Keratinocyte (primary cell): ENCODE measurements around the gene HIGD1B. TPM values are rescaled to one million over a fixed set of nuclear protein-coding genes. Genes with fewer than 3 reads are reported as not detected.

Source experiments
- DNase-seq: peaks from one replicate; pipeline ENCODE4 v3.0.0-alpha.2; 2011; ENCODE audit warnings: low read depth, missing footprints, low spot score
- FAIRE-seq: peaks from 2 replicates; lab custom pipeline; 2011; peaks lifted over from hg19 to GRCh38; lab: Jason Lieb, UNC
- H2AFZ ChIP-seq: 2 replicates; pipeline ENCODE4 v1.6.0; 2012; ENCODE audit warnings: low read length, control low read depth, inconsistent platforms; ENCODE audit not compliant: control insufficient read depth
- H3K27ac ChIP-seq: 2 replicates; pipeline ENCODE4 v1.5.1; 2011; ENCODE audit warnings: low read length; ENCODE audit not compliant: control insufficient read depth, insufficient read depth
- H3K27me3 ChIP-seq: 3 replicates; pipeline ENCODE4 v1.6.0; 2011; ENCODE audit warnings: low read length; ENCODE audit not compliant: control insufficient read depth, insufficient read depth; ENCODE audit errors: extremely low read depth
- H3K36me3 ChIP-seq, 2 experiments: 2 replicates in 1 of 2; 3 replicates in 1 of 2; pipeline ENCODE4 v1.5.1; 2011; ENCODE audit warnings: low read length in 2 of 2, mild to moderate bottlenecking in 1 of 2; ENCODE audit not compliant: control insufficient read depth in 2 of 2, insufficient read depth in 2 of 2; ENCODE audit errors: extremely low read depth in 1 of 2
- H3K4me1 ChIP-seq: 3 replicates; pipeline ENCODE4 v1.5.1; 2011; ENCODE audit warnings: low read length; ENCODE audit not compliant: control insufficient read depth, insufficient read depth; ENCODE audit errors: extremely low read depth
- H3K4me2 ChIP-seq: 3 replicates; pipeline ENCODE4 v1.6.0; 2011; ENCODE audit warnings: low read depth, low read length; ENCODE audit not compliant: control insufficient read depth, insufficient read depth; ENCODE audit errors: extremely low read depth
- H3K4me3 ChIP-seq, 3 experiments: fragments of 200-600 bp in 1 of 3; sonication (generic) in 1 of 3; 2 replicates in 2 of 3; 3 replicates in 1 of 3; pipeline ENCODE4 v1.5.1; 2011 to 2016; ENCODE audit warnings: low read length in 3 of 3, mild to moderate bottlenecking in 3 of 3, control low read depth in 2 of 3, inconsistent platforms in 1 of 3, low read depth in 1 of 3, mixed read lengths in 1 of 3, mixed run types in 1 of 3, moderate library complexity in 1 of 3; ENCODE audit not compliant: control insufficient read depth in 2 of 3, insufficient read depth in 2 of 3; ENCODE audit errors: extremely low read depth in 1 of 3
- H3K79me2 ChIP-seq: 2 replicates; pipeline ENCODE4 v1.6.0; 2012; ENCODE audit warnings: low read length; ENCODE audit not compliant: control insufficient read depth, insufficient read depth
- H3K9ac ChIP-seq: 3 replicates; pipeline ENCODE4 v1.6.0; 2011; ENCODE audit warnings: low read length; ENCODE audit not compliant: control insufficient read depth, insufficient read depth; ENCODE audit errors: extremely low read depth
- H3K9me1 ChIP-seq: 3 replicates; pipeline ENCODE4 v1.6.0; 2011; ENCODE audit warnings: low read length; ENCODE audit not compliant: control insufficient read depth, insufficient read depth; ENCODE audit errors: extremely low read depth
- H3K9me3 ChIP-seq: 2 replicates; pipeline ENCODE4 v1.5.1; 2012; ENCODE audit warnings: low read depth, low read length; ENCODE audit not compliant: control insufficient read depth
- H4K20me1 ChIP-seq: 3 replicates; pipeline ENCODE4 v1.6.0; 2011; ENCODE audit warnings: low read length; ENCODE audit not compliant: control insufficient read depth, insufficient read depth; ENCODE audit errors: extremely low read depth
- CTCF ChIP-seq, 3 experiments: IDR thresholded peaks in 1 of 3; conservative IDR thresholded peaks in 1 of 3; optimal IDR thresholded peaks in 1 of 3; 2 replicates in 2 of 3; 3 replicates in 1 of 3; pipeline versions ENCODE3 to v1.5.1; 2011; ENCODE audit warnings: low read length in 3 of 3, mild to moderate bottlenecking in 3 of 3, moderate library complexity in 2 of 3, control low read depth in 1 of 3, inconsistent platforms in 1 of 3; ENCODE audit not compliant: insufficient read depth in 2 of 3; ENCODE audit errors: extremely low read depth in 1 of 3
- EZH2 ChIP-seq: IDR thresholded peaks from one replicate; pipeline ENCODE4 v1.6.1; 2012; ENCODE audit warnings: inconsistent platforms, mild to moderate bottlenecking, low read length, moderate library complexity
- dilution Hi-C: fragments of 300-500 bp; cut with MboI; formaldehyde crosslinking; loops from one replicate; pipeline ENCODE4 v1.7.0; 2020; ENCODE audit warnings: low sequenced_read_pairs; ENCODE audit not compliant: extremely low pct_ligation_motif_present
- polyA plus RNA-seq, 5 experiments: library from polyadenylated mRNA; depleted of rRNA in 3 of 5; stranded (reverse) in 3 of 5; stranded (forward) in 1 of 5; unstranded in 1 of 5; fragments of >200 nt; gene quantifications; 1 replicate in 1 of 5; 2 replicates in 3 of 5; 3 replicates in 1 of 5; pipeline versions ENCODE4 v1.2.1 to v1.2.3, GENCODE V29; 2011 to 2012; ENCODE audit warnings: missing spikeins in 2 of 5, low read depth in 1 of 5, low replicate concordance in 1 of 5

The HIGD1B gene
- polyA plus RNA-seq, 1 donor (not counting 4 experiments of a cell fraction or from before 2014, with no cell fraction given), result not detected

DNA sequence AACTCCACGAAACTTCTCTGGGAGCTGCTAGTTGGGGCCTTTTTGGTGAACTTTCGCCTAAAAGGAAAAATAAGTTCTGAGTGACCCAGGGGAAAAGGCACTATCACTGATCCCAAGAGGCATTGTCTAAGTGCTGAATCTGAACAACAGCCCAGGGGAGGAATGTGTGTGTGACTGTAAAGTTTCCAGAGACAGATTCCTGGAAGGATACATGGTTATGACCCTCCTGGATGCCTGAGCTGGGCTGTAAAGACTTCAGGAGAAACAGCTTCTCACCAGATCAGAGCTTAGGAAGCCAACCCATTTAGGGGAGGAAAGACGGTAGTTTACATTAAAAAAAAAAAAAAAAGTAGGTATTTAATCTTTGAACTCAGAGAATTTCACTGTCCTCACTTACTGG lies 20.2 kb downstream of the HIGD1B start:
- Histone ChIP-seq H4K20me1 (peaks cover 4% of the 10 kb centered on the region), H2AFZ (no peak overlapping the region), H3K79me2 (no peaks in the 10 kb centered on the region), H3K27ac (no peak overlapping the region), H3K4me3 (no peak overlapping the region), H3K4me1 (no peaks in the 10 kb centered on the region), H3K36me3 (peaks cover 33 to 77% of the 10 kb centered on the region in 2 experiments), H3K9me3 (no peaks in the 10 kb centered on the region), H3K9me1 (no peaks in the 10 kb centered on the region), H3K27me3 (no peaks in the 10 kb centered on the region), H3K4me2 (no peak overlapping the region), H3K9ac (no peak overlapping the region)
- TF ChIP-seq EZH2 (no peak), CTCF (optimal IDR thresholded peaks at IDR 0.05 in 1 of 3, IDR thresholded peaks at IDR 0.05 in 1 of 3, conservative IDR thresholded peaks at IDR 0.05 in 1 of 3; ENCODE audit: extremely low read depth in 1 of 3, insufficient read depth in 2 of 3, low read length in 3 of 3) (no peak)
- no peak for DNase-seq
- no peak for FAIRE-seq
- dilution Hi-C loops, result no loop called here

GRCh38 chr17:44871556-44871955 lies 23.9 kb downstream of the HIGD1B start:
- no peaks in the 10 kb centered on the region for H3K4me1 ChIP-seq

More at GRCh38 chr17:44871556-44871955, 23.9 kb downstream of the HIGD1B start:
- Histone ChIP-seq H2AFZ (no peak overlapping the region), H3K27ac (no peak overlapping the region), H3K79me2 (no peaks in the 10 kb centered on the region), H3K4me3 (no peak overlapping the region), H3K9me1 (no peaks in the 10 kb centered on the region), H3K36me3 (peaks cover 32 to 54% of the 10 kb centered on the region in 2 experiments), H3K4me2 (no peak overlapping the region), H3K27me3 (no peaks in the 10 kb centered on the region), H3K9me3 (no peaks in the 10 kb centered on the region), H4K20me1 (no peaks in the 10 kb centered on the region), H3K9ac (no peak overlapping the region)
- FAIRE-seq (no peak), DNase-seq (no peak)
- dilution Hi-C loops, result no loop called here
- TF ChIP-seq EZH2 (no peak), CTCF (optimal IDR thresholded peaks at IDR 0.05 in 1 of 3, IDR thresholded peaks at IDR 0.05 in 1 of 3, conservative IDR thresholded peaks at IDR 0.05 in 1 of 3; ENCODE audit: extremely low read depth in 1 of 3, insufficient read depth in 2 of 3, low read length in 3 of 3) (no peak)
